ENCODE data around the gene OSBPL10. TPM values are rescaled to one million over a fixed set of nuclear protein-coding genes. Genes with fewer than 3 reads are reported as not detected.

Gene OSBPL10
- total RNA-seq, 1 donor from 2014 or later, result 20.5 TPM

GRCh38 chr3:31884251-31884650 lies 96.8 kb downstream of the OSBPL10 start:
- no peaks in the 10 kb centered on the region for H3K36me3 ChIP-seq (ENCODE audit: control insufficient read depth, insufficient read depth, low read length)
- TF ChIP-seq CTCF (IDR thresholded peaks at IDR 0.05; ENCODE audit: insufficient read depth, low read length, severe bottlenecking), result no peak
- no peak overlapping the region for H3K4me3 ChIP-seq (ENCODE audit: low read depth, low read length)
- DNase-seq (ENCODE audit: low read depth) (no peak), FAIRE-seq (no peak)
- H3K27me3 ChIP-seq (ENCODE audit: control insufficient read depth, insufficient read depth, low read length), result no peaks in the 10 kb centered on the region

GRCh38 chr3:31882895-31883294 lies 98.2 kb downstream of the OSBPL10 start:
- Histone ChIP-seq H3K4me3 (ENCODE audit: low read depth, low read length) (no peak overlapping the region), H3K36me3 (ENCODE audit: control insufficient read depth, insufficient read depth, low read length) (no peaks in the 10 kb centered on the region), H3K27me3 (ENCODE audit: control insufficient read depth, insufficient read depth, low read length) (no peaks in the 10 kb centered on the region)
- DNase-seq (ENCODE audit: low read depth) (peak; percentile 78), FAIRE-seq (no peak)
- TF ChIP-seq CTCF (IDR thresholded peaks at IDR 0.05; ENCODE audit: insufficient read depth, low read length, severe bottlenecking), result no peak

GRCh38 chr3:31882431-31882830 lies 98.6 kb downstream of the OSBPL10 start:
- TF ChIP-seq CTCF (IDR thresholded peaks at IDR 0.05; ENCODE audit: insufficient read depth, low read length, severe bottlenecking), result no peak

GRCh38 chr3:31880482-31881078 lies 100.5 kb downstream of the OSBPL10 start:
- DNase-seq (ENCODE audit: low read depth), result peak; percentile 94
- no peak overlapping the region for H3K4me3 ChIP-seq (ENCODE audit: low read depth, low read length)
- TF ChIP-seq CTCF (IDR thresholded peaks at IDR 0.05; ENCODE audit: insufficient read depth, low read length, severe bottlenecking), result no peak
- no peaks in the 10 kb centered on the region for H3K36me3 ChIP-seq (ENCODE audit: control insufficient read depth, insufficient read depth, low read length)
- FAIRE-seq, result peak; percentile 83
- H3K27me3 ChIP-seq (ENCODE audit: control insufficient read depth, insufficient read depth, low read length), result no peaks in the 10 kb centered on the region

More at GRCh38 chr3:31882431-31882830, 98.6 kb downstream of the OSBPL10 start:
- no peaks in the 10 kb centered on the region for H3K36me3 ChIP-seq (ENCODE audit: control insufficient read depth, insufficient read depth, low read length)
- no peaks in the 10 kb centered on the region for H3K27me3 ChIP-seq (ENCODE audit: control insufficient read depth, insufficient read depth, low read length)
- no peak for FAIRE-seq
- peak; percentile 20 for DNase-seq (ENCODE audit: low read depth)
- no peak overlapping the region for H3K4me3 ChIP-seq (ENCODE audit: low read depth, low read length)

GRCh38 chr3:31880020-31880419 lies 101.0 kb downstream of the OSBPL10 start:
- H3K27me3 ChIP-seq (ENCODE audit: control insufficient read depth, insufficient read depth, low read length), result no peaks in the 10 kb centered on the region
- no peak overlapping the region for H3K4me3 ChIP-seq (ENCODE audit: low read depth, low read length)
- TF ChIP-seq CTCF (IDR thresholded peaks at IDR 0.05; ENCODE audit: insufficient read depth, low read length, severe bottlenecking), result peak; percentile 49
- H3K36me3 ChIP-seq (ENCODE audit: control insufficient read depth, insufficient read depth, low read length), result no peaks in the 10 kb centered on the region
- DNase-seq (ENCODE audit: low read depth) (peak; percentile 71), FAIRE-seq (peak; percentile 52)

- TF ChIP-seq CTCF (IDR thresholded peaks at IDR 0.05; ENCODE audit: insufficient read depth, low read length, severe bottlenecking), result no peak
- H3K27me3 ChIP-seq (ENCODE audit: control insufficient read depth, insufficient read depth, low read length), result no peaks in the 10 kb centered on the region
- FAIRE-seq (no peak), DNase-seq (ENCODE audit: low read depth) (no peak)
- no peak overlapping the region for H3K4me3 ChIP-seq (ENCODE audit: low read depth, low read length)
- H3K36me3 ChIP-seq (ENCODE audit: control insufficient read depth, insufficient read depth, low read length), result no peaks in the 10 kb centered on the region
These were observed 101.7 kb downstream of the OSBPL10 start for GRCh38 chr3:31879365-31879764.
